DMS79 treated with DMSO at 0.1 percent for 48 hours (cell line): ENCODE results near the gene RRM2.

Experiments
- DNase-seq: peaks from one replicate; lab custom pipeline; 2025; lab: John Stamatoyannopoulos, UW

Gene RRM2

DNA sequence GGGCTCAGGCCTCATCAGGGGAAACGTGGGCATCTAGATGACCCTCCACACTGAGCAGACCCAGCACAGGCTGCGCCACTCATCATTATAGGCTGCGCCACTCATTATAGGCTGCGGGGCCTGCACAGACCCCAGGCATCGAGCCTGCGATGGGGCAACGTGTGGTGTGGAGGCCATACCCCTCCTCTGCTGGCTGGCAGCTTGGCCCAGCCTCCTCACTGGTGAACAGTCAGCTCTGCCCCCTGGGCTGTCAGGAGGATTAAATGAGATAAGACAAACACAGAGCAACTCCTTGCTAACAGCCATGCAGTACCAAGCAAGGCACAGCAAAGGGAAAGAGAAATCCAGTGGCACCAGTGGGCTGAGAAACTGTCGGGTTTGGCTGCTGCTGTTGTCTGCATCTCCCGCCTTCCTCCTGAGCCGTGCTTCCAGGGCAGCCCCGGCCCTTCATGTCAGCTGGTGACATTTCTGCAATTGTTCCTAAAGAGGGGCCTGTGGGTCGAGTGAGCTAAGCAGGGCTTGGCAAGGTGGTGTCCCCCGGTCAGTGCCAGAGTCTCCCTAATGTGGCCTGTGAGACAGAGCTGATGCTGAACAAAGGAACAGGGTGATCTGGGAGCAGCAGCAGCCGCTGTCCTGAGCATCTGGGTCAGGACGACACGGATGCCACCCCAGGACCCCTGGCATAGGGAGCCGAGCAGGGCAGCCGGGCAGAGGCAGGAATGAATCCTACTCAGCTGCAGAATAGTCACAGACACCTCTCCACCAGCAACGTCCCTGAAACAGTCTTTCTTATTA lies 48.7 kb downstream of the RRM2 start:
- no peak for DNase-seq

- no peak for DNase-seq
Observed at GRCh38 chr2:10172033-10172871, 49.7 kb downstream of the RRM2 start.

DNA sequence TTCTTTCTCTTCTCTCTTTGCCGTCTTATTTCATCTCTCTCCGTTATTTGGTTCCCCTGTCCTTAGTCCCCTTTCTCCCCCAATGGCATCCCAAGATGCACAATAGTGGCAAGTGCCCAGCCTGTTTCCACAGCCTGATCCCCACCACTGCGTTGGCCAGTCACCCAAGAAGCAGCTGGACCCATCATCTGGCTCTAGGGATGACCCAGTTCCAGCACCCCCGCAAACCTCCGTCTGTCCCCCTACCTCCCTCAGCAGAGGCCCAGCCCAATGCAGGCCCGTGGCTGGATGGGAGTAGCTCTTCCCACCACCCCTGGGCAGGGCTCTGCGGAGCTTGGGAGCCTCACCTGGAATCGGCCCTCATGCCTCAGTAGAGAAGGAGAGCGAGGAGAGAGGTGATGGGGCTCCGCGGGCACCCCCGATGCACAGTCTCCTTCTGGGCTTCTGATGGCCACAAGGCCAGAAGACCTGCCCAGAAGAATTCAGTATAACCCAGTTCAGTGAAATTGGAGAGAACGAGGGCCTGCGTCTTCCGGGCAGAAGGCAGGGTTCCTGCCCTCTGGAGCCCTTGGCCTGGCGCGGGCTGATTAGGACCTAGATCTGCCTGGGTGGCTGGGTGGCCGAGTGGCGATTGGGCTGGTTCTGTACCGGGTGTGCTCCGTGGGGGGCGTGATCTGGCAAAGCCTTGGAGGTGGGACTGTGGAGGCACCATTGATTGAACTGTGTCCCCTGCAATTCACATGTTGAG lies 50.9 kb downstream of the RRM2 start:
- DNase-seq: no peak

GRCh38 chr2:10174173-10174572 lies 51.6 kb downstream of the RRM2 start:
- DNase-seq: no peak

- no peak for DNase-seq
Observed at GRCh38 chr2:10175441-10175840, 52.9 kb downstream of the RRM2 start.

DNA sequence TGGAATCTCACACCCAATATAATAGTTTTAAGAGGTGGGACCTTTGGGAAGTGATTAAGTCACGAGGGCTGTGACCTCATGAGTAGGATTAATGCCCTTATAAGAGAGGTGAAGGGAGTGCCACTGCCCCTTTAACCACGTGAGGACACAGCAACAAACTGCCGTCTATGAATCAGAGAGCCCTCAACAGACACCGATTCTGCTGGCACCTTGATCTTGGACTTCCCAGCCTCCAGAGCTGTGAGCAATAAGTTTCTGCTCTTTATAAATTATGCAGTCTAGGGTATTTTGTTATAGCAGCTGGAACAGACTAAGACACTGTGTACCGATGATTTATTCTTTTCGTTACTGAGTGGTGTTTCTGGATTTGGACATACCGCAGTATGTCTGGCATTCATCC lies 56.2 kb downstream of the RRM2 start:
- DNase-seq: no peak

DNA sequence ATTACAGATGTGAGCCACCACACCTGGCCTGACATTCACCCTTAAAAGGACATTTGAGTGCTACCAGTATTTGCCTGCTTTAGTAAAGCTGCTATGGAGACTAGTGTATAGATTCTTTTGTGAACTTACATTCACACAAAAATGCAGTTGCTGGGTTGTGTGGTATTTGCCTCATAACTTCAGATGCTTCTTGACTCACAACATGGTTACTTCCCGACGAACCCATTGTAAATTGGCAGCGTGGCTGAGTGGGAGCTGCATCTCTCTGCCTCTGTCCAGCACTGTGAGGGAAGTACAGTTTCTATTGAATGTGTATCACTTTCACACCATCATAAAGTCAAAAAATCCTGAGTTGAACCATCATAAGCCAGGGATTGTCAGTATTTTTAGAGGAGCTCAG lies 56.9 kb downstream of the RRM2 start:
- DNase-seq: no peak

GRCh38 chr2:10180229-10180628 lies 57.7 kb downstream of the RRM2 start:
- DNase-seq: no peak
